ENCODE results near the gene TRAF1. TPM values are rescaled to one million over a fixed set of nuclear protein-coding genes. Genes with fewer than 3 reads are reported as not detected.
A peak's percentile ranks its signal among the peaks of the same experiment; 100 is the strongest.

Gene TRAF1
- total and polyA plus RNA-seq, 2 donors (not counting 1 experiment from before 2014, with no cell fraction given) = 12.2 to 19.5 TPM

GRCh38 chr9:120910643-120911042 lies 16.0 kb downstream of the TRAF1 start:
- H3K27me3 ChIP-seq (replicated peaks in 1 of 4; ENCODE audit: control extremely low read depth in 1 of 4, control insufficient read depth in 3 of 4, insufficient read depth in 4 of 4, low read length in 3 of 4) = no peaks in the 10 kb centered on the region
- Mint-ChIP-seq H3K4me3 (no peak overlapping the region), H3K4me1 (peaks cover 17% of the 10 kb centered on the region), H3K9me3 (ENCODE audit: insufficient read depth) (no peaks in the 10 kb centered on the region), H3K27me3 (no peaks in the 10 kb centered on the region), H3K27ac (no peak overlapping the region)
- peaks cover 10 to 13% of the 10 kb centered on the region in 2 donors for H3K4me1 ChIP-seq (ENCODE audit: control insufficient read depth in 2 of 2, insufficient read depth in 2 of 2, low read length in 2 of 2)
- ChIA-PET POLR2A (no interaction called here), CTCF (interaction anchor here (0.8 kb wide), 1 partner anchor 13 kb away, joined by 3 read pairs; no protein-coding TSS in a partner anchor)
- H3K4me3 ChIP-seq (ENCODE audit: control extremely low read depth in 1 of 5, extremely low read depth in 1 of 5, insufficient read depth in 1 of 5, low read depth in 2 of 5, low read length in 4 of 5) = no peak overlapping the region
- intact Hi-C loops (cut with micrococcal nuclease) = no loop called here
- peaks cover 1 to 25% of the 10 kb centered on the region in 2 experiments for H3K36me3 ChIP-seq (replicated peaks in 1 of 2; ENCODE audit: control extremely low read depth in 1 of 2, control insufficient read depth in 1 of 2, extremely low read depth in 1 of 2, insufficient read depth in 2 of 2, low read length in 1 of 2)
- no peak for TF ChIP-seq CTCF (IDR thresholded peaks at IDR 0.05)
- TF ChIP-seq EZH2 (IDR thresholded peaks at IDR 0.05; ENCODE audit: borderline replicate concordance, insufficient read depth, low read depth, low read length, poor library complexity, severe bottlenecking) = no peak
- ATAC-seq (ENCODE audit: low read depth) = no peak
- no peak overlapping the region for H3K27ac ChIP-seq (ENCODE audit: low read length in 2 of 2)
- H2AFZ ChIP-seq (ENCODE audit: insufficient read depth, low read depth, low read length, poor library complexity, severe bottlenecking) = no peak overlapping the region
- peaks cover 6% of the 10 kb centered on the region for H3K79me2 ChIP-seq (ENCODE audit: control insufficient read depth, insufficient read depth, low read length)
- WGBS (ENCODE audit: insufficient coverage) = no CpG with 5 or more reads among the region's 3 CpGs
- no peaks in the 10 kb centered on the region for H4K20me1 ChIP-seq (ENCODE audit: control insufficient read depth, insufficient read depth, low read length, poor library complexity, severe bottlenecking)
- H3K4me2 ChIP-seq (replicated peaks; ENCODE audit: low read depth, low read length, poor library complexity, severe bottlenecking) = no peak overlapping the region
- H3K9me3 ChIP-seq (ENCODE audit: control extremely low read depth in 1 of 3, control insufficient read depth in 2 of 3, insufficient read depth in 1 of 3, low read length in 2 of 3) = no peaks in the 10 kb centered on the region
- DNase-seq = no peak
- H3K9ac ChIP-seq (ENCODE audit: low read length) = no peak overlapping the region

- H3K4me3 Mint-ChIP-seq = no peak overlapping the region
Observed at GRCh38 chr9:120909904-120910303, 16.7 kb downstream of the TRAF1 start.

More at GRCh38 chr9:120909904-120910303, 16.7 kb downstream of the TRAF1 start:
- H2AFZ ChIP-seq (ENCODE audit: insufficient read depth, low read depth, low read length, poor library complexity, severe bottlenecking) = no peak overlapping the region
- no peak overlapping the region for H3K4me3 ChIP-seq (ENCODE audit: control extremely low read depth in 1 of 5, extremely low read depth in 1 of 5, insufficient read depth in 1 of 5, low read depth in 2 of 5, low read length in 4 of 5)
- H3K27ac ChIP-seq (ENCODE audit: low read length in 2 of 2) = no peak overlapping the region
- no peaks in the 10 kb centered on the region for H3K27me3 Mint-ChIP-seq
- H3K79me2 ChIP-seq (ENCODE audit: control insufficient read depth, insufficient read depth, low read length) = peaks cover 6% of the 10 kb centered on the region
- no peak overlapping the region for H3K4me2 ChIP-seq (replicated peaks; ENCODE audit: low read depth, low read length, poor library complexity, severe bottlenecking)
- ChIA-PET POLR2A (no interaction called here), CTCF (interaction anchor here (0.8 kb wide), 1 partner anchor 13 kb away, joined by 3 read pairs; no protein-coding TSS in a partner anchor)
- no peaks in the 10 kb centered on the region for H4K20me1 ChIP-seq (ENCODE audit: control insufficient read depth, insufficient read depth, low read length, poor library complexity, severe bottlenecking)
- TF ChIP-seq EZH2 (IDR thresholded peaks at IDR 0.05; ENCODE audit: borderline replicate concordance, insufficient read depth, low read depth, low read length, poor library complexity, severe bottlenecking) = no peak
- TF ChIP-seq CTCF (IDR thresholded peaks at IDR 0.05) = no peak
- peaks cover 1 to 25% of the 10 kb centered on the region in 2 experiments for H3K36me3 ChIP-seq (replicated peaks in 1 of 2; ENCODE audit: control extremely low read depth in 1 of 2, control insufficient read depth in 1 of 2, extremely low read depth in 1 of 2, insufficient read depth in 2 of 2, low read length in 1 of 2)
- WGBS (ENCODE audit: insufficient coverage) = 69% methylated on average over 5 of the region's 5 CpGs
- peaks cover 24% of the 10 kb centered on the region for H3K4me1 Mint-ChIP-seq
- H3K27me3 ChIP-seq (replicated peaks in 1 of 4; ENCODE audit: control extremely low read depth in 1 of 4, control insufficient read depth in 3 of 4, insufficient read depth in 4 of 4, low read length in 3 of 4) = no peaks in the 10 kb centered on the region
- no peaks in the 10 kb centered on the region for H3K9me3 Mint-ChIP-seq (ENCODE audit: insufficient read depth)
- no peak for DNase-seq
- H3K27ac Mint-ChIP-seq = no peak overlapping the region
- intact Hi-C loops (cut with micrococcal nuclease) = no loop called here
- peaks cover 0 to 4% (median 0%) of the 10 kb centered on the region in 3 donors for H3K9me3 ChIP-seq (ENCODE audit: control extremely low read depth in 1 of 3, control insufficient read depth in 2 of 3, insufficient read depth in 1 of 3, low read length in 2 of 3)
- no peak overlapping the region for H3K9ac ChIP-seq (ENCODE audit: low read length)
- peaks cover 18 to 21% of the 10 kb centered on the region in 2 donors for H3K4me1 ChIP-seq (ENCODE audit: control insufficient read depth in 2 of 2, insufficient read depth in 2 of 2, low read length in 2 of 2)
- peak; percentile 34 for ATAC-seq (ENCODE audit: low read depth)

Measured in B cell (primary cell).